Amniotic stem cell (primary cell): Measurements from ENCODE around the gene WDR27.
"Not testable (repeated sequence)": the region's sequence is repeated elsewhere in the genome, so short reads cannot be mapped to it uniquely, and the experiment has no call there.

Experiments used
- DNase-seq: peaks from one replicate; lab custom pipeline; 2025; lab: John Stamatoyannopoulos, UW

The WDR27 gene

DNA sequence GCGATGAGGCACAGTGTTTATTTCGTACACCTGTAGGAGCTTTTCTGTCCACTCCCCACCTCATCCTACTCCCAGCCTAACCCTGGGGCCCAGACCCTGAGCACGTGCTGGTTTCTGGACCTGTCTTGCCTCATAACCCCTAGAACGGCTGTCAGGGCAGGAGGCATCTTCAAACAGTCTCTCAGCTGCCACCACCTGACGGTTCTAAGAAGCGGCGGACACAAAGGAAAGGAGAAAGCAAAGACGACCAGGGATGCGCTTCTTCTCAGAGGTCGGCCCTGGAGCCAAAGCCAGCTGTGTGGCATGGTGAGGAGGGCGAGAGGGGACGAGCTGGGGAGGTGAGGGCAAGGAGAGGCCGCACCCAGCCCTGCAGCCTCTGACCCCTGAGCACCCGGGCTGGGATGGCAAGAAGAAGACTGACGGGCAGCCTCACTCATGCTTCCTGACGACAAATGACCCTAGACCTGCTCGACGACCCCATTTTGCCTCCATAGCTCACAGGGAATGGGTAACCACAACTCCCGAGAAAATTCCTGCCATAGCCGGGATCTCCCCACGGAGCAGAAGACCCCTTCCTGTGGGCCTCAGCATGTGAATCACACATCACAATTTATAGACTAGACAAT is 62.1 kb downstream of the WDR27 start:
- no peak for DNase-seq

DNA sequence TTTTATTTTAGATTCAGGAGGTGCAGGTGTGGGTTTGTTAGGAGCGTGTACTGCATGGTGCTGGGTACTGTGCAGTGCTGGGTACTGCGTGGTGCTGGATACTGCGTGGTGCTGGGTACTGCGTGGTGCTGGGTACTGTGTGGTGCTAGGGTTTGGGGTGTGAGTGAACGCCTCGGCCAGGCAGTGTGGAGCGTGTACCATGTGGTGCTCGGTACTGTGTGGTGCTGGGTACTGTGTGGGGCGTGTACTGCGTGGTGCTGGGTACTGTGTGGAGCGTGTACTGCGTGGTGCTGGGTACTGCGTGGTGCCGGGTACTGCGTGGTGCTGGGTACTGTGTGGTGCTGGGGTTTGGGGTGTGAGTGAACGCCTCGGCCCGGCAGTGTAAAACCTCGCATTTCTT is 62.9 kb downstream of the WDR27 start:
- DNase-seq, result no peak

DNA sequence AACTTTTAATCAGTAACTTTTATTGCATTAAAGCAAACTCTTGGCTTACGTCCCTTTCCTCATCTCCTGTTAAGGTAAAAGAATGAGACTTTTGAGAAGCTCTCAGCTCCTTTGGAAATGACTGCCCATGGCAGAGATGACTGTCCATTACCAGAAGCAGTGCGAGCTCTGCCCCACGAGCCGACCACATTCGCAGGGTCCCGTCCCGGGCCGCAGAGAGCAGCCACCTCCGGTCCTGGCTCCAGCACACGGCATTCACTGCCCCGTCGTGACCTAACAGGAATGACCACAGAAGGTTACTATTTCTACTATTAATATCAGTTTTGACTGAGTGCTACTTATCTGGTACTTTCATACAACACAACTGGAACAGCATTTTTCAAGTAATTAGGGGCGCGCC is 63.4 kb downstream of the WDR27 start:
- no peak for DNase-seq

GRCh38 chr6:169635345-169635744 is 66.5 kb downstream of the WDR27 start:
- DNase-seq, result no peak

GRCh38 chr6:169632841-169633240 is 69.0 kb downstream of the WDR27 start:
- DNase-seq, result no peak

- DNase-seq, result no peak
Measured at GRCh38 chr6:169629256-169629655, 72.6 kb downstream of the WDR27 start.

GRCh38 chr6:169627736-169628607 is 73.9 kb downstream of the WDR27 start:
- DNase-seq, result no peak

- no peak for DNase-seq
Measured at GRCh38 chr6:169626649-169627048, 75.2 kb downstream of the WDR27 start.

DNA sequence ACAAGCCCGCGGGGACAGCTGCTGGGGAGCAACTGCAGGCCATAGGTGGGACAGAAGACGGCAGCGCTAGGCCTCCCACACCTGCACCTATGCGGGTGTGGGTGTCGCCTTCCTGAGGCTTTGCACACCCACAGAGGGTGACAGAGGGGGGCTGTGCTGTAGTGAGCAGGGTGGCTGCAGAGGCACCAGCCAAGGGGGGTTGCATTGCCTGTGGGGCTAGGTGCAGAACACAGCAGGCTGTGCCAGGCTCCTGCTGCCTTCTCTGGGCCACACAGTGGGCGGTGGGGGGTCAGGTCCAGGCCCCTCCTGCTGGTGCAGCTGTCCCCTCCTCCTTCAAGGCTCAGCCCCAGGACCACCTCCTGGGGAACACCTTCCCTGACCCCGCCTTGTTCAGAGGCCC is 75.7 kb downstream of the WDR27 start:
- no peak for DNase-seq

- no peak for DNase-seq
Measured at GRCh38 chr6:169625376-169625775, 76.5 kb downstream of the WDR27 start.

DNA sequence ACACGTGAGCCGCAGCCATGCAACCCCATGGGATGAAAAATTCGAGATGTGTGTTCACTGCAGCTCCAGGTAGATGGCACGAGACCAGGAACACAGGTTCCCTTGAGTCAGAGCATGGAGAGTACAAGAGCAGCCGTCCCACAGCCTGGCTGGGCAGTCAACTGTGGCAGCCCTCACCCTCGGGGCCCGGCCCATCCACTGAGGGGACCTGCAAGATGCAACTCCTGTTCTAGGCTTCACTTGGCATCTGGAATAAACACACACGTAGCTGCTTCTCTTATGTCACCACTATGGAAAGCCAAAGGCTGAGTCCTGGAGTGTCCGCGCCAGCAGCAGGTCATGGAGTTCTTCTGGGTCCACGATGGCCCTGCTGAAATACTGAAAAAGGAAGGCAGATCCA is 77.0 kb downstream of the WDR27 start:
- no peak for DNase-seq

- no peak for DNase-seq
Measured at GRCh38 chr6:169623975-169624374, 77.9 kb downstream of the WDR27 start.

DNA sequence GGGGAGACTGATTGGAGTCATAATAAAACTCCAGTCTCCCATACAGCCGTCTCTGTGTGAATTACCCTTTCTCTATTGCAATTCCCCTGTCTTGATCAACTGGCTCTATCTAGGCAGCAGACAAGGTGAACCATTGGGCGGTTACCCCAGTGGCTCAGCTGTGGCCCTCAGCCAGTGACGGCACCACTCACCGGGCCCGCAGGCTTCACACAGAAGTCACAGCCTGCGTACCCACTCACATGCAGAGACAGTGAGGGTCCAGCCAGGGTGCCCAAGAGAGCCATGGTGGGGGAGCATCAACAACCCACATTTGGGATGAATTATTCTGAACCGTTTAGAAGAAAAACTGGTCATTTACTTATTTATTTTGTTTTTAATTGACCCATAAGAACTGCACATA is 78.5 kb downstream of the WDR27 start:
- no peak for DNase-seq

- no peak for DNase-seq
Measured at GRCh38 chr6:169622618-169623017, 79.2 kb downstream of the WDR27 start.

DNA sequence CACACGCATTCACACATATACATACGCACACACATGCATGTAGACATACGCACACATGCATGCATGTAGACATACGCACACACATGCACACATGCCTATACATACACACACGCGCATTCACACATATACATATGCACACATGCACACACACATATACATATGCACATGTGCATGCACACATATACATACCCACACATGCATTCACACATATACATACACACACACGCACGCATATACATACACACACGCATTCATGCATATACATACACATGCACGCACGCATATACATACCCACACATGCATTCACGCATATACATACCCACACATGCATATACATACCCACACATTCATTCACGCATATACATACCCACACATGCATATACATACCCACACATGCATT is 80.5 kb downstream of the WDR27 start:
- DNase-seq, result no peak

- no peak for DNase-seq
Measured at GRCh38 chr6:169620171-169621130, 81.4 kb downstream of the WDR27 start.

- no peak for DNase-seq
Measured at GRCh38 chr6:169619650-169620049, 82.2 kb downstream of the WDR27 start.

DNA sequence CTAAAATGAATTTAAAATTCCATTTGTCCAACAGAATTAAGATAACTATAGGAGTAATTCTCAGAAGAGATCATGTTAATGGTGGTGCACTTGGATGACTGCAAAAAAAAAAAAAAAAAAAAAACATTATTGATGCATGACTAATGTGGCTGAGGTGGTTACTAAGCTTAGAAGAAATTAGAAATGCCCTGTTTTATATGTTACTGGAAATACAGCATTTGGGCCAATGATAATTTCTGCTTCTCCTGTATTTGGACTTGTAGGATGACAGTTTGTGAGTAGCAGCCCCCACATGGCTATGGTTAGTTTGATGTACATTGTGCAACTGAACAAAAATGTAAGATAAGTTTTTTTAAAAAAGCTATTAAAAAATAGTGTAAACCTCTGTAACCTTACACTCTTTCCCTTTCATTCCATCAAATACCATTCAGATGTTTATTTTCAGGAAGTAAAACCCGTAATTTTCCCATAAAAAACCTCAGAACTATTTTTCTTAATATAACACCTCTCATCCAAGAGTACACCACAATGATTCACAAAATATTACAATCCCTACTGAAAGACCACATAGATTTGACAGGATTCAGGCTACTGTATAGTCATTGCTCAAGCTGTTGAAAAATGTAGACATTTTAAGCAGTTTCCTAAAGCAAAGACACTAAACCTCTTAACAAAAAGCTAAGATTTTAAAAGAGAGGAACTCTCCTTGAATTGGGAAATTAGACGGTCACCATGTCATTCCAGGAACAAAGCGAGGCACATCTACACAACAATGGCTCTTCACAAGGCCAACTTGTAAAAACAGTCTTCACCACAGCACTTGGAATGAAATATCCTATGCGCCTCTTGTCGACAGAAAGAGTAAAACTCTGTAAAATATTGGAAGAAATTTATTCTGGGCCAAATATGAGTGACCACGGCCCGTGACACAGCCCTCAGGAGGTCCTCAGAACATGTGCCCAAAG is 83.0 kb downstream of the WDR27 start:
- DNase-seq, result peak; percentile 50

GRCh38 chr6:169617562-169617961 is 84.3 kb downstream of the WDR27 start:
- DNase-seq, result no peak

DNA sequence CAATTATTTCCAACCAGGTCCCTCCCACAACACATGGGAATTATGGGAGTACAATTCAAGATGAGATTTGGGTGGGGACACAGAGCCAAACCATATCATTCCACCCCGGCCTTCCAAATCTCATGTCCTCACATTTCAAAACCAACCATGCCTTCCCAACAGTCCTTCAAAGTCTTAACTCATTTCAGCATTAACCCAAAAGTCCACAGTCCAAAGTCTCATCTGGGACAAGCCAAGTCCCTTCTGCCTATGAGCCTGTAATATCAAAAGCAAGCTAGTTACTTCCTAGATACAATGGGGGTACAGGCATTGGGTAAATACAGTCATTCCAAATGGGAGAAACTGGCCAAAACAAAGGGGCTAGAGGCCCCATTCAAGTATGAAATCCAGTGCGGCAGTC is 93.2 kb downstream of the WDR27 start:
- DNase-seq, result not testable (repeated sequence)

DNA sequence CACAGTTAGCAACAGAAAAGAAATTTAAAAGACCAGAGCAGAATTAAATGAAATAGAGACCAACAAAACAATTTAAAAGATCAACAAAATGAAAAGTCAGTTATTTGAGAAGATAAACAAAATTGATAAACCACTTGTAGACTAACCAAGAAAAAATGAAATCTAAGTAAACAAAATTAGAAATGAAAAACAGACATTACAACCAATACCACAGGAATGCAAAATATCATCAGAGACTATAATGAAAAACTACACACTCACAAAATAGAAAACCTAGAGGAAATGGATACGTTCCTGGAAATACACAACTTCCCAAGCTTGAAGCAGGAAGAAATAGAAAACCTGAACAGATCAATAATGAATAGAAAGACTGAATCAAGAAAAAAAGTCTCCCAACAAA is 97.8 kb downstream of the WDR27 start:
- no peak for DNase-seq
